ENCODE measurements around the gene SH2D4B. TPM values are rescaled to one million over a fixed set of nuclear protein-coding genes. Genes with fewer than 3 reads are reported as not detected.
"Not testable (repeated sequence)": the region's sequence is repeated elsewhere in the genome, so short reads cannot be mapped to it uniquely, and the experiment has no call there.

The SH2D4B gene
- total RNA-seq, 2 experiments from 2014 or later: 0.11 to 0.21 TPM

DNA sequence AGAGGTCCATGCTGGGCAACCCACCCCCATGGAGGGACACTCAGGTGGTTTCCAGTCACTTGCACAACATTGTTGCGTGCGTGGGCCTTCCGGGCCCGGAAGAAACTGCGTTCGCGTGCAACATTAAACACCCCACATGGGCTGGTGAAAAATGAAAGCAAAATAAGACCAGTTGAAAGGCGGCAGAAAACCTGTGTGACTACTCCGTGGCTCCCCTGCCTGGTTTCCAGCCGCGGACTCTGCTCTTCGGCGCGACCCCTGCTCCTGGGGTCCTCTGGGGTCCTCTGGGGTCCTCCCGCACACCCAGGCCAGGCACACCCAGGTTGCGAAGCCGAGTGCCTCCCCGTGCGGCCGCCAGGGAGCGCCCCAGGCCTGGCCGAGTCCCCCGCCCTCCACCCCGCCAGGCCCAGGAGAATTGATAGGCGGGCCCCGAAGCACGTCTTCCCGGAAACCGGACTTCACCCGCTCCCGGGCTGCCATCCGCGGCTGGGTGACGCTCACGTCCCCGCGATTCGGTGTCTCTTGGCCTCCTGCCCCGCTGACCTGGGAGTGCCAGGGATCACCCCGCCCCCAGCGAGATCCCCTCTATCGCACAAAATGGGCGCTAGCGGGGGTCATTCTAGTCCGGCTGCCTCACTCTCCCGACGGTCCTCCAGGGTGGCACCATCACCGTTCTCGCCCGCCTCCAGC, 1.9 kb upstream of the SH2D4B start:
- ChIA-PET POLR2A (interaction anchor here (1.3 kb wide), 1 partner anchor 37 kb away, joined by 3 read pairs; no protein-coding TSS in a partner anchor), CTCF (interaction anchor here (0.8 to 1.9 kb wide), 4 partner anchors 16 to 91 kb away, joined by 3 to 11 read pairs (median 3); no protein-coding TSS in a partner anchor)

DNA sequence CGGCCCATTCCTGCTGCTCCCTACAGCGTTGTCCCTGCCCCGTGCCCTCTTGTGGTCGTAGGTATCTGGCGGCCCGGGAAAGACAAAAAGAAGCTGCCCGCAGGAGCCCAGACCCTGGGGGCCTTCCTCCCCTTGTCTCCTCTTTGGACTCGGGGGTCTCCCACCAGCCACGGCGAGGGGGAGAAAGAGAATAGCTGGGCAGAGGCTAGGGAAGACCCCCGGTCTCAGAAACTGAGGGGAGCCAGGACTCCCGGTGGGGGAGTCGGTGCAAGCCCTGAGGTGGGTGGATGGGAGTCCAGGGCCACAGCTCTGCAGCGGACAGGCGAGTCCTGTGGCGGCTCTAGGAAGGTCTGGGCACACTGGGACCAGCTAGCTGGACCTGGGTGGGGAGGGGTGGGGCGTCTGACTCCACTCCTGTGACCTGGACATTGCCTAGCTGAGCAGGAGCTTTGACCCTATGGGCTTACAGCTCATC, 1.3 kb upstream of the SH2D4B start:
- ChIA-PET POLR2A (interaction anchor here (0.6 to 1.3 kb wide), 2 partner anchors 38 to 418 kb away, joined by 3 read pairs; no protein-coding TSS in a partner anchor), CTCF (interaction anchor here (0.7 to 1.9 kb wide), 5 partner anchors 16 to 158 kb away, joined by 3 to 11 read pairs (median 3); no protein-coding TSS in a partner anchor)

DNA sequence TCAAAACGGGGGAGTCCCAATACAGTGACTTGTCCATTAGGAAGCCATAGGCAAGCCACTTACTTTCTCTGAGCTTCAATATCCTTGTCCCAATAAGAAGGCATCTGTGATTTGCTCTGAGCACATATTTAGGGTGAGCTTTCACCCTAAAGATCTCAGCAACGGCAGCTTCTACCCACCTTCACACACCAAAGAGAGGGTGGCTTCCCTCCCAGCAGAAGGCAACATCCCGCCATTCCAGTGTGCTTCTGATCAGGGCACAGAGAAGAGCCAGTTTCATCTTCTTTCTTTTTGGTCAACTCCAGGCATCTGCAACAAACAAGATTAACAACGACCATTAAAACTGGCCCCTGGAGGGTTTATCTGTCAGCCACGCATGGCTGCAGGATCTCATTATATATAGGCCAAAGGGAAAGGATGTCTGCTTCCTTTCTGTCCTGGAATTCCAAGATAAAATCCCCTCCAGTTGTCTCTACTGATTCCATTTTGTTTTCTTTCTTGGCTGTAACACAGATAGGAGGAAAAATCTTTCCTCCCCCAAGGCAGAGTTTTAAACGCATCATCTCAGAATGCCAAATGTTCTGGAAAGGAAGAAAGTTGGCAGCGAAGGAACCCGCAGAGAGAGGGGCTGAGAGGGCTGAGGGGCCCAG, 491 bp upstream of the SH2D4B start:
- POLR2A ChIA-PET: interaction anchor here (0.6 to 1.3 kb wide), 2 partner anchors 38 to 419 kb away, joined by 3 read pairs; no protein-coding TSS in a partner anchor
- CTCF ChIA-PET: interaction anchor here (0.7 to 1.9 kb wide), 3 partner anchors 81 to 158 kb away, joined by 3 to 11 read pairs (median 3); no protein-coding TSS in a partner anchor

DNA sequence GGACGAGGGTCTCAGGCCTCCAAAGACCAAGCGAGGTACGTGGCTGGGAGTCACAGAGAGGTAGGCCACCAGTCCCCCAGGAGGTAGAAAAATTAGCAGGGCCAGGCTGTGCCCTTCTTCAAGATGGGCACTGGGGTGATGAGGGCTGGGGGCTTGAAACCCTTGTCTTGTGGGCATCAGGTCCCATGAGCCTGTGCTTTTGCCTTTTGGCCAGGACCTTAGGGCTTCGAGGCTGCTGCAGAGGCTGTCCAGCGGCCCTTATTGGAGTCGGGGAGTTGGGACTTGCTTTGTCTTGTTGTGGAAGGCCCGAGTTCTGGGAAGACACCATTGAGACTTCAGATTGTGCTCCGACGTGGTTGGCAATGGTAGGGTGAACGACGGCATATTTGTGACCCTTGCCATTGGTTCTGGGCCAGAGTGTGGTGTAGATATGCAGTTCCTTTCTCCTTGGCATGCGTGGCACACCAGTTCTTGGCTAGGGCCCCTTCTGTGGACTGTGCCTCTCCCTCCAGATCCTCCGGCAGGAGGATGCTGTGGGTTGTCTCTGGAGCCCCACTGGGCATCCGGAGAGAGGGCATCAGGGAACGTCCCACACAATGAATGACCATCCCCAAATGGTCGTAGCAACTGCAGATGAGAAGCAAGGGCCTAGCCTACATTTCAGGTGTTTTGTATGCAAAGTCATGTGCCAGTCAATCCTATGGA, 931 bp downstream of the SH2D4B start:
- ChIA-PET CTCF (no interaction called here), POLR2A (no interaction called here)

DNA sequence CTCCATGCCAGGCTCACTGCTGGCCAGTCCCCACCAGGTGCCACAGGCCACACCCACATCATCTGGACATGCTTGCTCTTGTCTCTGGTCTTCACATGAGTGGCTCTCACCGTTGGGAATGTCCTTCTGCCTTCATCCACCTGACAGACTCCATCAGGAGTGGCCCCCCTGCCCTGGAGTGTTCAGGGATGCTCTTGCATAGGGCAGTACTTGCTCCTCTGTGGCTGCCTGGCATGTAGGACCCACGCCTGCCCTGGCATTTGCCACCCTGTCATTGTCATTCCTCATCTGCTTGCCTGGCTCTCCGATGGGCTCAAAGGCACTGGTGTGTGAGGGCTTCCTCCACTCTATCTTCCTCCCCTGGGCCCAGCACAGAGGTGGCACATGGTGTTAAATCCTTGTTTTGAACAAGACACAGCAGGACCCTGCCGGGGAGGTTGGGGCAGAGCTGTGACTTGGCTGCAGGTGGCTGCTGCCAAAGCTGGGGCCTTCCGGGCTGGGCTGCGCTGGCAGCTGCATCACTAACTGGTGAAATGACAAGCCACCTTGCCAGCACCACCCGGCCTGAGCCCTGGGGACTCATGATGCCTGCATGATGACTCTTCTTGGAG, 1.8 kb downstream of the SH2D4B start:
- POLR2A ChIA-PET: no interaction called here
- CTCF ChIA-PET: no interaction called here

DNA sequence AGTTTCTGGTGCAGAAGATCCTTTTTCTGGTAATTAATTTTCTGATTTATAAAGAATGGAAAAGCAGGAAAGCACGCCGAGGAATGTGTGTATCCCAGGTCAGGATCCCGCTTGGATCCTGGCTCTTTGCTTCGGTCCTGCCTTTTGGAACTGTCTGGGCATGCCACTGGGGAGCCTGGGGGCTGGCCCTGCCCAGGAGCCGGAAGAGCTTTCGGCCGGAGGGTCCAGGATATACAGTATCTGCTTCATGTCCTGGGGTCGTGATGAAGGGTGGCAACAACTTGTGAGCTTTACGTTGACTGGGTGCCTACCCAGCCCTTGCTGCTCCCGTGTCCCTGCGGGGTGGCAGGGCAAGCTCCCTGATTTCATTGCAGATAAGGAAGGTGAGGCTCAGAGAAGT, 2.4 kb downstream of the SH2D4B start:
- ChIA-PET POLR2A (no interaction called here), CTCF (no interaction called here)

DNA sequence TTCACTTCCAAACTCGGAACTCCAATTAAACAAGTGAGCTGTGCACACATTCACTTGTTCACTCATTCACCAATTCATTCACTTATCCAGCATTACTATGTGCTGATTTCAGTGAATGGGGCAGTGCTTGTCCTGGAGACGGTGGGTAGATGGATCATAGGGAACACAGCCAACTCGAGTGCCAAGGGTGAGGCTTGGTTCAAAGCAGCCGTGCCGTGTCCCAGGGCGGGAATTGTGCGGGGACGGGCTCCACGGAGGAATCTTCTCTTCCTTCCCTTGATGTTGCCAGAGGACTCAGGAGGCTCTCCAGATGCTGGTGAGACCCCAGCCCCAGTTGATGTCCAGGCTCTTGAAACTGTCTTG, 2.9 kb downstream of the SH2D4B start:
- CTCF ChIA-PET: no interaction called here
- POLR2A ChIA-PET: no interaction called here

DNA sequence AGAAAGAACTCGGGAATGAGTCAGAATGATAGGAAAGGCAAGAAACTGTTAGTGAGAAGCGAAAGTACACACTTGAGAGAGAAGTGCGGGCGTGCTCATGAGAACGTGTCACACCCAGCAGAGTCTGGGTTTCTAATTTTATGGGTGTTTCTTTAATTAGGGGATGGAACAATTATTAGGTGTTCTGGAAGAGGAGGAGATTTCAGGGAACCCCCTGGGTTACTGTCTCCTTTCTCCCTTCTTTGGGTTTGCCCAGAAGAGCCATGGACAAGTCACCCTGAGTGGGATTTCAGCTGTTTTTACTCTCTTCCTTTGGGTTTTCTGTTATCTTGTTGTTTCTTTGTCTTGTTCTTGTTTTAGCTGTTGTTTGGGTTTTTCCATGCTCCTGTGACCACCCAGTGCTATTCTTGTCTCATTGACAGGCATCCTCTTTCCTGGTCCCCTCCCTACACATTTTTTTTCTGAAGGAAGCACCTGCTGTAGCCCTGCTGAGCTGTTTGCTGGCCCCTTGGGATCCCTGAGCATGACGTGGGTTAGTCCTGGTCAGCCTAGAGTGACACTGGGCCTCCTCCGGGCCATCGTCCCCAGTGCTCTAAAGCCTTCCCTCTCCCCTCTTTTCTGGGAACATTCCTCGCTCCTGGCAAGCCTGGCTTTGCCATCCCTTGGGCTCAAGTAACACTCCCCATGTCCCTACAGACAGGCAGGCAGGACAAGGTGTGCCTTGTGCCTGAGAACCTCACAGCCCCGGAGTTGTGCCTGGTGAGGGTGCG, 3.5 kb downstream of the SH2D4B start:
- ChIA-PET CTCF (no interaction called here), POLR2A (no interaction called here)

DNA sequence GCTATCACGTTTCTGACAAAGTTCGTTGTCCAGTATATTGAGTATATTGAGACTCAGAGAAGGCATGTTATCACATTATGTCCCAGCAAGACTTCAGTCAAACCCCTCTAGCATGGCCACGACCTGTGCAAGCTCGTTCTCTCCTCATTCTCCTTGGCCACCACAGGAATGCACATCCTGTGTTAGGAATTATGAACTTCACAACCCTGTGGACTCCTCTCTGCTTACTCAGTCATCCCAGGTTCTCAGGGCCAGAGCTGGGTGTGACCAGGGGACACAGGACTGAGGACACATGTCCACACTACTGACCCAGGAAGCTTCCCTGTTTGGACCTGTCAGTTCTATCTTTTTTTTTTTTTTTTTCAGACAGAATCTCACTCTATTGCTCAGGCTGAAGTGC, 4.4 kb downstream of the SH2D4B start:
- ChIA-PET POLR2A (no interaction called here), CTCF (no interaction called here)

DNA sequence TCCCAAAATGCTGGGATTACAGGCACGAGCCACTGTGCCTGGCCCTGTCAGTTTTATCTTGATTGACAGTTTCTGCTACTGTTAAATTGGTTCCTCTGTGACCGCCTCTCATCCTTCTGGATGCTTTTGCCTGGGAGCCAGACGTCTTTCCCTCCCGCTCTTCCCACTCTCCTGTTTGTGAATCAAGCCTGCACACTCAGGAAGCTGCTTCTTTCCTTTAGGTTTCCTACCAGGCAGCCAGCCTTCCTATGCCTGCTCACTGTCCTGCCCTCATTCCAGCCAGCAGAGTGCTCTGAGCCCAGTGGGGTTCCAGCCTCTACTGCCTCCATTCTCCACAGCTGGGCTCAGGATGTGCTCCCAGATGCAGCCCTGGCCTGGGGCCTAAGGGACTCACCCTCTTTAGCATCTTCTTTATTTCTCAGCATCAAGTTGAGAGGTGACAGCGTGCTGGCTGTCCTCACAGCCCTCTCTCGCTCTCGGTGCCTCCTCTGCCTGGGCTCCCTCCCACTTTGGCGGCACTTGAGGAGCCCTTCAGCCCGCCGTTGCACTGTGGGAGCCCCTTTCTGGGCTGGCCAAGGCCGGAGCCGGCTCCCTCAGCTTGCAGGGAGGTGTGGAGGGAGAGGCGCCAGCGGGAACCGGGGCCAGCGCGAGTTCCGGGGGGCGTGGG, 5.1 kb downstream of the SH2D4B start:
- POLR2A ChIA-PET: no interaction called here
- CTCF ChIA-PET: no interaction called here

DNA sequence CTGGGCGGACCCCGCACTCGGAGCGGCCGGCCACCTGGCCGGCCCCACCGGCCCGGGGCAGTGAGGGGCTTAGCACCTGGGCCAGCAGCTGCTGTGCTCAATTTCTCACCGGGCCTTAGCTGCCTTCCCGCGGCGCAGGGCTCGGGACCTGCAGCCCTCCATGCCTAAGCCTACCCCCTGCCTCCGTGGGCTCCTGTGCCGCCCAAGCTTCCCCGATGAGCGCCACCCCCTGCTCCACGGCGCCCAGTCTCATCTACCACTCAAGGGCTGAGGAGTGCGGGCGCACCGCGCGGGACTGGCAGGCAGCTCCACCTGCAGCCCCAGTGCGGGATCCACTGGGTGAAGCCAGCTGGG, 5.6 kb downstream of the SH2D4B start:
- CTCF ChIA-PET: interaction anchor here (1.2 kb wide), 1 partner anchor 13 kb away, joined by 3 read pairs; no protein-coding TSS in a partner anchor

DNA sequence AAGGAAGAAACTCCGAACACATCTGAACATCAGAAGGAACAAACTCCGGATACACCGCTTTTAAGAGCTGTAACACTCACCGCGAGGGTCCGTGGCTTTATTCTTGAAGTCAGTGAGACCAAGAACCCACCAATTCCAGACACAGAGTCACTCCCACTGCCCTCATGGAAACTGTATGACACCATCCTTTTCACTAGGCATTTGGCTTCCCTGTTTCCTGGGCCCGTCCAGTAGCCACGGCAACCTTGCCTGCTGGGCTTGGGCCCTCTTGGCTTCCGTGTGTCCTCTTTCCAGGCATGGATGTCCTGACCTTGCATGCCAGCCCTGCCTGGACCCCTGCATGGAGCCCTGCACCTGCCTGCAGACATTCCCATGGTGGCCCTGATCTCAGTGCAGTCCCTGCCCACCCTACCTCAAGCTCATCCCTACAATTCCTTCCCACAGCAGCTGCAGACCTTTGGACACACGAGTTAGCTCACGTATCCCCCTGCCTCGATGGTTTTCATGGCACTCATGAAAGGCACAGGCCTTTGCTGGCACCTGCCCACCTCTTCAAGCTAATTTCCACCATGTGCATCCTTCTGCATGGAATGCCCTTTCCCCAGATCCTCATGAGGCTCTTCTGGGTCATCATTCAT, 6.7 kb downstream of the SH2D4B start:
- POLR2A ChIA-PET: no interaction called here
- CTCF ChIA-PET: interaction anchor here (1.2 kb wide), 1 partner anchor 12 kb away, joined by 3 read pairs; no protein-coding TSS in a partner anchor

More for the DNA sequence above, 5.6 kb downstream of the SH2D4B start:
- POLR2A ChIA-PET: not testable (repeated sequence)

DNA sequence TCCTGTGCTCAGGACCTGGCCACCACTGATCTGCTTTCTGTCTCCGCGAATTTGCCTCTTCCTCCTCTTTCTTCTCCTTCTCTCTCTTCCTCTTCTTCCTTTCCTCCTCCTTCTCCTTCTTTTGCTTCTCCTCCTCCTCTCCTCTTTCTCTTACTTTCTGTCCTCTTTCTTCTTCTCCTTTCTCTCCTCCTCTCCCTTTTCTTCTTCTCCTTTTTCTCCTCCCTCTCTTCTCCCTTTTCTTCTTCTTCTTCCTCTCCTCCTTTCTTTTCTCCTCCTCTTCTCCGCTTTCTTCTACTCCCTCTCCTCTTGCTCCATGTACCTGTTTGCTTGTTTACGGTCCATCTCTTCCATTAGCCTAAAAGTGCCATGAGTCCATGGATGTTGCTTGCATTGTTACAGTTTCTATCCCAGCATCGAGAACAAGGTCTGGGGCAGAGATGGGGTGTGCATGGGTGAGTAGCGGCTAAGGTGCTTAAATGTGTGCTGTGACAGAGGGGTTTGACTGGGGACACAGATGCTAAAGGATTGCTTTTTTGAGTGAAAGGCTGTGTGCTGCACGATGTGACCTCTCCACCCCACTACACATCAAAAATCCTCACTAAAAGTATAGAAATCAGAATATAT, 7.7 kb downstream of the SH2D4B start:
- POLR2A ChIA-PET: no interaction called here
- CTCF ChIA-PET: no interaction called here

DNA sequence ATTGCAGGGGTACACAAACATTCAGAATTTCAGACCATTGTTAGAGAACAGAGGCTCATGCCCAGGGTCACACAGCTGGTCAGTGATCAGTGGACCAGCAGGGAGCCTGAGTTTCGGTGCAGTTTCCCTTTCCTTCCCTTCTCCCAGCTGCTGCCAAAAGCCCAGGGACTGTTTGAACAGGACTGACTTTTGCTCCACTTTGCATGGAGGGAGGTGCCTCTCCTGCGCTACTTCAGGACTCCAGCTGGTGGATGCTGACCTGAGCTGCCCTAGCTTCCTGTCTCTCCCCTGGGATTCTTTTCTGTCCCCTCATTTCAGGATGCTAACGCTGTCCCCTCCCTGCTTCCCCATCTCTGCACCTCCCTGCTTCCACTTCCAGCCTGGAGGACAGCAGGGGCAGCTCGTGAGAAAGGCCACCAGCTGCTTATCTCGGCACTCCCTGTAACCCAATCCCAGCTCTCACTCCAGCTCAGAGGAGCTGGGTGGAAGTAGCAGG, 14.5 kb downstream of the SH2D4B start:
- POLR2A ChIA-PET: no interaction called here
- CTCF ChIA-PET: interaction anchor here (1.1 to 1.7 kb wide), 2 partner anchors 16 to 47 kb away, joined by 3 to 4 read pairs; no protein-coding TSS in a partner anchor

DNA sequence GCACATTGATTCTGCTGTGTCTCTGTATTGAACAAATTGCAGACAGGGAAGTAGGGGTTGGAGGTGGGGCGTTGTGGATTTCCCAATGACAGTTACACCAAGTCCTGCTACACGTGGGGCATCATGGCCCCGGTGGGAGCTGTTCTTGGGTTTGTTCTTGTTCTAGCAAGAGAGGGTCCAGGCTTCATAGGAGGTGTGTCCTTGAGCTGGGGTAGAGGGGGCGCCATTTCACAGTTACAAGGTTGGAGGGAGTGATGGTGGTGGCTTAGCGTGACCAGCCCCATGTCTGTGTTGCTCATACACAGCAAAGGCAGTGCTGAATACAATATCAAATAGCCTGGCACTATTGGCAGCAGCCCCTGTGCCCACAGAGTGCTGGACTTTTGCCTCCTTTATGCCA, 15.7 kb downstream of the SH2D4B start:
- ChIA-PET POLR2A (no interaction called here), CTCF (interaction anchor here (0.8 to 1.7 kb wide), 2 partner anchors 46 to 109 kb away, joined by 3 to 4 read pairs; no protein-coding TSS in a partner anchor)

DNA sequence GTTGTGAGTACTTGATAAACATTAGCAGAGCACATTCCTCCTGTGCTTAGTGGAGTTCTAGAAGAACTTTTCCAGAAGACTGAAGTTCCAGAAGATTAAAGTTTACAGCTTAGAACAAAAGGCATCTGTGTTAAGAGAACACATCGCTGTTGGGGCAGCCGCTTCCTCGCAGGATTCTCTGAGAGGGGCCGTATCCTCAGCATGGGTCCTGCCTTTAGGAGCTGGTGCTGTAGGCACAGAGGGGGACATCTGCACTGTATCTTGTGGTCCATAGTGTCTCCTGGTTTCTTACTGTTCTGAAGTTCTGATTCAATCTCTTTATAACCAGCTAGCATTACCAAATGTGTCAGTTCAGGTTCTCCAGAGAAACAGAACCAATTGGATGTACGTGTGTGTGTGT, 16.3 kb downstream of the SH2D4B start:
- CTCF ChIA-PET: interaction anchor here (0.6 to 0.8 kb wide), 2 partner anchors 109 to 208 kb away, joined by 3 read pairs; no protein-coding TSS in a partner anchor
- POLR2A ChIA-PET: no interaction called here

DNA sequence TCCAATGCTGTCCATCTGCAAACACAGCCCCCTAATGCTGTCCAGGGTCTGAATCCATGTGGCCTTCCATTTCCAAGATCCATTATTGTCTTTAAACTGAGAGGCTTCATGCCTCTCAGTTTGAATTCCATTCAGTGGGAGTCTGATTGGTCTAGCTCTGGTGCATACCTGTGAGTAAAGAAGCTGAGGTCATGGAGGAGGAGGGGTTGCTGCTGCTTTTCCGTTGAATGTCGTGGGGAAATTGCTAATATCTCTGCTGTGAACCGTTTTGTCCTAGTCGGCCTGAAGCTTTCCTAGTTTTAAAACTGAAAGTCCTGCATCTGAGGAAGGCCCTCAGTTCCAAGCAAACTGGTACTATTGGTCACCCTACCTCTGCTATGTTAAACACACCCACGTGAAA, 17.7 kb downstream of the SH2D4B start:
- ChIA-PET CTCF (interaction anchor here (0.9 kb wide), 1 partner anchor 11 kb away, joined by 3 read pairs; no protein-coding TSS in a partner anchor), POLR2A (no interaction called here)

DNA sequence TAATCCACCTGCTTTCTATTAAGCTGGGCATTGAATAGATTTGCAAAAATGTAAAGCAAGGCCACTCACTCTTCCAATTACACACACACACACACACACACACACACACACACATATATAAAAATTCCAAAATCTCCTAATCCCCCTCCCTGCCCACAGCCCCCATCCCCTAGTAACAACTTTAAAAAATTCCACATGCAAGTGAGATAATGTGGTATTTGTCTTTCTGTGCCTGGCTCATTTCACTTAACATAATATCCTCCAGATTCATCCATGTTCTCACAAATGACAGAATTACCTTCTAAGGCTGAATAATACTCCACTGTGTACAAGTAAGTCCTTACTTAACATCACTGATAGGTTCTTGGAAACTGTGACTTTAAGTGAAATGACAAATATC, 24.2 kb downstream of the SH2D4B start:
- ChIA-PET POLR2A (no interaction called here), CTCF (no interaction called here)

Measured in activated CD8-positive, alpha-beta memory T cell treated with anti-CD3 and anti-CD28 coated beads for 36 hours (primary cell).